NCI-H345 (cell line): Measurements from ENCODE around the gene KRT17.

Experiments used
- DNase-seq: peaks from one replicate; lab custom pipeline; 2025; lab: John Stamatoyannopoulos, UW

The KRT17 gene

DNA sequence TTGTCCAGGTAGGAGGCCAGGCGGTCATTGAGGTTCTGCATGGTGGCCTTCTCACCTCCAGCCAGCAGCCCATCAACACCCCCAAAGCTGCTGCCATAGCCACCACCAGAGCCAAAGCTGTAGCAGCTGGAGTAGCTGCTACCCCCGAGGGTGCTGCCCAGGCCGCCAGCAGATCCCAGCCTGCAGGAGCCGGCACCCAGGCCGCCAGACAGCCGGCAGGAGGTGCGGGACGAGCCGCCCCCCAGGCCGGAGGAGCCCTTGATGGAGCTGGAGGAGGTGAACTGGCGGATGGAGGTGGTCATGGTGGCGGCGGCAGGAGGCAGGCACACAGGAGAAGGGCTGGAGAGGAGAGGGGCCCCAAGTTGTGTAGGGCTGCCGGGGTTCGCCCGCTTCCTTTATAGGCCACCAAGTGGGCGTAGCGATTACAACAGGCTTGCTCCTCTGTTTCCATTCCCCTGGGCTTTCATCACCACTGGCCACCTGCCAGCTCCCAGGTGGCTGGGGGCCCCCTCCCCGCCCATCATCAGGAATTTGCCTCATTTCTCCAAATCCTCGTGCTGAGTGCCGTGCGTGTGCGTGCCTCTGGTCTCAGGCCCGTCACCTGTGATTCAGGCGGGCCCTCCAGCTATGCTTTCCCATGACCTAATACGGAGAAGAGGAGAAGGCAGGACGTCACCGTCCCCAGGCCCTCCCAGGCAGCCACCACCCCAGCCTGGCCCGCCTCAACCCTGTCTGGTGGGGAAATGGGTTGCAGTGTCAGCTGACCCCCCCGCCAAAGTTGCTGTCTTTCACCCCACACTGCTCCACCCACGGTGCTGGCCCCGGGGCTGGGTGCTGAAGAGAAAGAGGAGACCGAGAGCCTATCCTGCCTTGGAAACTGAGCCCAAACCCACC lies at the start of gene KRT17:
TSS of gene KRT17 (minus strand) at position 368 of the 894 bp plus-strand sequence. CDS start at position 302, 66 bp downstream.
- DNase-seq = peak; percentile 56

- no peak for DNase-seq
These were observed 47.8 kb upstream of the KRT17 start for GRCh38 chr17:41672153-41672552.

- no peak for DNase-seq
These were observed 43.1 kb upstream of the KRT17 start for GRCh38 chr17:41667280-41668041.

DNA sequence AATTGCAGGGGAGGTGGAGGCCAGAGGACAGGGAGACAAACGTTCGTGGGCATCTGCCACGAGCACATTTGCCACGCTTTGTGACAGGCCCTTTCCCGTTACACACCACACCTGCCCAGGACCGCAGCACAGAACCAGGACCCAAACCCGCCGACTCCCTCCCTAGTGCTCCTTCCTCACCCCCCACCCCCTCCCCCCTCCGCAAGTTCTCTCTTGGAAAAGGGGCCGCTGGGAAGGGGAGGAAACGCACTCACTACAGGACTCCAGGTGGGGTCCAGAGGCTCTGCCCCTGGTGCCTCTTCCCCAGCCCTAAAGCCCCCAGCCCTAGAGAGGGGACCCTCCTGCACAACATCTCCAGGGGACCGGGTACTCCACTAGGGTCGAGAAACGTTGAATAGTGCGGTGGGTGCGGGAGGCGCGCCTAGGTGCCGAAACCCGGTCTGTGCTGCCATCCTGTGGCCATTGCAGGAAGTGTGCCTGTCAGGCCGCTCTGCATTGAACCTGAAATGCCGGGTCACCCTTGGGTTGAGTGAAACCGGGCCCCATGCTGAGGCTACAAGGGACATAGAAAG lies 42.4 kb upstream of the KRT17 start:
- peak; percentile 79 for DNase-seq

DNA sequence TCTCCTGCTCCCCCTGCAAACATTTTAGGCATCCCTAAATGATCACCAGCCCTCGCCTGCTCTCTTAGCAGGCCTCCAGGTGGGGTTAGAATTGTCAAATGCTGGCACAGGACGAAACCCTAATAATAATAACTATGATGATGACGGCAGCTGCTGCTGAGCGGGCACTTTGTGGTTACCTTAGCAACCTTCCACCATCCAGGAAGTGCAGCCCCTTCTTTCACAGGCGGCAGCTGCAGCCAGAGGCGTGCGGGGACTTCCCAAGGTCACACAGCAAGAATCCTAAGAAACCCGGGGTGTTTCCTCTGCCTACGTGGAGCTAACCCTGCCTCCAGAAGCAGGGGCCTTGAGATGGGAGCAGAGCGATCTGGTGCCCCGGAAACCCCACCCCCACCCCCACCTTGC lies 41.9 kb upstream of the KRT17 start:
- DNase-seq = peak; percentile 69

GRCh38 chr17:41665566-41666236 lies 41.3 kb upstream of the KRT17 start:
- peak; percentile 88 for DNase-seq

DNA sequence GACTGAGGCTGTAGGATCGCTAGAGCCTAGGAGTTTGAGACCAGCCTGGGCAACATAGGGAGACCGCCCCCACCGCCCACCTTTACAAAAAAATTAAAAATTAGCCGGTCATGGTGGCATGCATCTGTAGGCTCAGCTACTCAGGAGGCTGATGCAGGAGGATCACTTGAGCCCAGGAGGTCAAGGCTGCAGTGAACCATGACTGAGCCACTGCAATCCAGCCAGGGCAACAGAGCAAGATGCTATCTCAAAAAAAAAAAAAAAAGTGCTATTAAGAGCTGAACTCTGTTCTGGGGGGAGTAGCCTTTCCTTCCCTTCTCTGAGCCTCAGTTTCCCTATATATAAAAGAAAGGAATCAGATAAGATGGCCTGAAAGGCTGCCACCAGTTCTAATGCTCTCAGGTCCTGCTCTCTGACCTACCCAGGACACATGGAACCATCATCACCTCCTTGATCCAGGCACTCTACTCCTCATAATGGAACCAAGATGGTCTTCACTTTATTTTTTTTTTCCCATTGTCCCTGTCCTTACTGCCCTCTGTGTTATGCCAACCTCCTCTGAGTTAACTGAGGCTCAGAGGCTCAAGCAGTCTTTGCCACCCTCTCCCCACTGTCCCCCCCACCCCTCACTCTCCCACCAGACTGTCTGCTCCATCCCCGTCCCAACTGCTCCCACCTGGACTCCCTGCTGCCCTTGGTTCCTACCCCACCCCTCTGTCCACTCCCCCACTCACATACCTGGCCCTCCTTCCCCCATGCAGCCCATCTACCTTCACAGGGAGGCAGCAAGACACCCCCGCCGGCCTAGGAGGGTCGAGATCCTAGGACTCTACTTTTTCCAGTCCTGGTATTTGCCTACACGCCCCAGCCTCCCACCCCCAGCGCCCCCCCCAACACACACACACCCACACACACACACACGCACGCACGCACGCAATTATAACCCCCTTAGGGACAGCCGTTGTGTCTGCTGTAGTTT lies 40.5 kb upstream of the KRT17 start:
- no peak for DNase-seq

GRCh38 chr17:41664172-41664457 lies 39.7 kb upstream of the KRT17 start:
- DNase-seq = no peak

DNA sequence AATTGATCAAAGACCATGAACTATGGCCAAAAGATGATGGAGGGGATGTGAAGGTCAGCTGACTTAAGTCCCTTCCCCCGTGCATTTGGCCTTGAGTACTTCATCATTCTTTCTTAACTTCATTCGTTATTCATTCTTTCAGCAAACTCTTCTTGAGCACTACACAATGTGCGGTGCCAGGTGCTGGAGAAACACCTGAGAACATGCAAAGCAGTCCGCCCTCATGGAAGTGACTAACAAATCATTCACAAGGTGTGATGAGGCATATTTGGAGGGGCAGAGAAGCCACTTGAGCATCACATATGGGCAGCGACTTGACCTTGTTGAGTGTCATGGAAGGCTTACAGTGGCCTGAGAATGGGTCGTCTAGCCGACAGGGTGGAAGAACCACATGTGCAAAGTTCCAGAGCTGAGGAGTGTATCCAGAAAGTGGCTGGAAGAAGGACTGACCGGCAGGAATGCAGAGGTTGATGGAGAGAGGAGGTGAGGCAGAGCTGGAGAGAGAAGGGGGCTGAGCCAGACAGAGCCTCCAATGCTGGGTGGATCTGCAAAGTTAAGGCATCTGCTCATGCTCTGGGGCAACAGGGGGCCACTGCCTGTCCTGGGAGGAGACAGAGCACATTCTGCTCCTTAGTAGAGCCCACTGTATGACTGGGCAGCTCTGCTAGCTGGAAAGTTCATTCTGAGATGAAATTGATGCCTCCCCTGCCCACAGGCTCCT lies 39.2 kb upstream of the KRT17 start:
- DNase-seq = no peak

DNA sequence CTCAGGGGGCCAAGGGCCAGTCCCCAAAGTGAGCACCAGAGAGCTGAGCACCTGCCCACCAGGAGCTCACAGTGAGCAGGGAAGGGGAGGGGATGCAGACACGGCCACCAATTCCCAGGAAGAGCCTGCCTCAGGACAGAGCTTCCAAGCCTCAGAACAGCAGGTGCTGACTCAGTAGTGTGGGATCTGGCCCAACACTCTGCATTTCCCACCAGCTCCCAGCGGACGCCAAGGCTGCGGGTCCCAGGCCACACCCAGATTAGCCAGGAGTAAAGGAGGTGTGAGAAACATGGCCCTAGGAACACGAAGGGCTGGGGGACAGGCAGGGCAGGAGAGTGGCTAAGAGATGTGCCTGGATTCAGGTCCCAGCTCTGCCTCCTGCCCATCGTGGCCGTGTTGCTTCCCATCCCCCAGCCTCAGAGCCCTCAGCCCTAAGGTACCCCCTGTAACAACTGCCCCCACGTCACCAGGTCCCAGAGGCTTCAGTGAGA lies 35.9 kb upstream of the KRT17 start:
- DNase-seq = no peak

DNA sequence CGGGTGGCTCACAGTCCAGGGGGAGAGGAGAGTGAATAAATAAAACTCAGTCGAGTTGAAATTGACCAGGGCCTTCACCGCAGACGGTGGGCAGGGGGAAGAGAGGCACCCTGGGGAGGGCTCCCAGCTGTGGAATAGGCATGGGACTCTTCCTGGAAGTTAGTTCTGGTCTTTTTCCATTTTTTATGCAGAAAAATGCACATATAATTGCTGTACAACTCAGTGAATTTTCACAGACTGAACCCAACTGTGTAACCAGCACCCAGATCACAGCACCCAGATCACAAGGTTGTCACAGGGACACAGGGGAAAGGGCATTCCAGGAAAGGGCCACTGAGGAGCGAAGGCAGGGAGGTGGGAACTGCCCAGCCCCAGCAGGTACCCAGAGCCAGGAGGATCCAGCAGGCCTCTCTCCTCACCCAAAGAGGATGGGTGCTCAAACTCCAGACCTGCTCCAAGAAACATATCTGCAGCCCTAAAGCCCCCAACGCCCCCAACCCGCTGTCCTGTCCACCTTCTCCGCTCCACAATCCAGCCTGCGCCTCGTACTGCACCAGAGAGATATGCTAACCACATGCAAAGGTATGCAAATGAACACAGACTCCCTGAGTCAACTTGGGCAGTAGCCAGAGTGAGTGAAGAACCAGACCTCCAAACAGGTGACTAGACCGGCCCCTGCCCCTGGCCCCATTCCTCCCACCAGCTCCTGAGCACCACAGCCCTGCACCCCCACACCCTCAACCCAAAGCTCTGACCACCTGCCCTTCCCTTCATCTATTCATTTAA lies 35.2 kb upstream of the KRT17 start:
- no peak for DNase-seq

GRCh38 chr17:41658846-41659245 lies 34.5 kb upstream of the KRT17 start:
- no peak for DNase-seq

GRCh38 chr17:41657936-41658335 lies 33.6 kb upstream of the KRT17 start:
- DNase-seq = no peak

DNA sequence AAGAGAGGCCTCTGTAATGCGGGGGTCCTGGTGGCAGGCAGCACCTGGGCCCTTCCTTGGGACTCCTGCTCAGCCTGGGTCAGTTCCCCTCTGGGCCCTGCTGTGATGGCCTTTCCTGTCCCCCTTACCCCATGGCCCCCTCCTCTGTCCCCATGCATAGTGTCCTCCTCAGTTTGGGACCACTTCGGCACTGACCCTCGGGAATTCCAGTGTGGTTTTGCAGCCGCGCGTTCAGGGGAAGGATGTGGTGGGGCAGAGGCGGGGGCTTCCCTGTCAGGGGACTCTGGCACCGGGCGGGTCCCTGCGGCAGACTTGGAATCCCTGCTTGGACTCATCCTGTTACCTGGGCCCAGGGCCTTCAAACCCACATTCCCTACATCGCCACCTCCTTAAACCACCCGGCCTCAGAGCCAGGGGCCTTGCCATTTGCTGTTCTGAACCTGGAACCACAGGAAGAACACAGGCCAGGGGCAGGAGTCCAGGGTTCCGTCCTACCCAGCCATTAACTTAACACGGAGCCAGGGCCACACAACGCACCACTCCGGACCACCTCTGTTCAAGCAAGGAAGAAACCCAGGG lies 32.9 kb upstream of the KRT17 start:
- no peak for DNase-seq

DNA sequence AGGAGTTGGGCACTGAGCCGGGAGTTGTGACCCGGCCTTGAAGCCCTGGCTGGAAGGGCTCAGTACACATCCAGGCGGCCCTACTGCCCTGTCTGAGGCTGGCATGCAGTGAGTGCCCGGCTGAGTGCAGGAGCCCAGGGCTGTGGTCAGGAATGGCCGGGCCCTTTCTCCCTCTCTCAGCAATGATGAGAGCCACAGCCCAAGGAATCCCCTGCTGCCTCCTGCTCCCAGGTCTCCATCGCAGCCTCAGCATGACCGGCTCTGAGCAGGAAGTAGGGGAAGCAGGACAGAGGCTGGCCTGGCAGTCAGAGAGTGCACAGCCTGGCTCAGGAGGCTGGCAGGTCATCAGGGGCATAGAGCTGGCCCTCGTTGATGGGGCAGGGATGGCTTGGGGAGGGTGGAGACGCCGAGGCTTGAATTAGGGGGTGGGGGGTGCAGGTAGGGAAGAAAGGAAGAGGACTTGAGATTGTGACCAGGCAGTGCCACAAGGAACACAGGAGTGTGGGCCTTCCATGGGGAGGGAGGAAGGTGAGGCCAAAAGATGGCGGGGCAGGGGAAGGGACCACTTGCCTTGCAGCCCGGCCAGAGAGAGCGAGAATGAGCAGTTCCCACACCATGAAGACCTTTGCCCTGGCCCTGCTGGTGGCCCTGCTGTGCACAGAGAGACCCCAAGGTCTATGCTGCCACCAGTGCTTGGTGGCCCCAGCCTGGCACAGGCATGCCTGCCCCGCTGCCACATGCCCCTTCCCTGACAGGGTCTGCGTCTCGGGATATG lies 32.1 kb upstream of the KRT17 start:
- no peak for DNase-seq

GRCh38 chr17:41655611-41656111 lies 31.3 kb upstream of the KRT17 start:
- no peak for DNase-seq

- no peak for DNase-seq
These were observed 30.6 kb upstream of the KRT17 start for GRCh38 chr17:41654678-41655607.
